ENCODE data around the gene SAP30BP.

The SAP30BP gene

DNA sequence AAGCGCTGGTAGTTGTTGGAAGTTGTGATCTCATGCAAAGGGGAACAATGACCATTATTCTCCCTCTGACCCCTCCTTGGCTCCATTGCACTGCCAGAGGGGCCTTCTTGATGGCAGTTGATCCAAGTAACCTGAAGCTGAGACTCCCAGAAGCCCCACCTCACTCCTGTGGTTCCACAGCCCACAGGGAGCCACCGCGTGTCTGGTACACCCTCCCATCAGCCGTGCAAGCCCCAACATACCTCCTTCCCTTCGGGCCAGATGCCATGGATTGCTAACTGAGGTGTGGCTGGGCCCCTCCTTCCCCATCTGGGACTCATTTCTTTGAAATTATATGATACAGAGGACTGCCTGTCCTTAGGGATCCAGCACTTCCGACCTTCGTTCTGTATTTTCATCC, 17.8 kb downstream of the SAP30BP start:
- DNase-seq (ENCODE audit: insufficient read length, low spot score): no peak
- FAIRE-seq: no peak
- no peak for TF ChIP-seq CTCF (IDR thresholded peaks at IDR 0.05; ENCODE audit: insufficient read depth, missing control alignments)

- DNase-seq (ENCODE audit: insufficient read length, low spot score) (no peak), FAIRE-seq (no peak)
- no peak for TF ChIP-seq CTCF (IDR thresholded peaks at IDR 0.05; ENCODE audit: insufficient read depth, missing control alignments)
Measured at GRCh38 chr17:75685499-75685898, 18.4 kb downstream of the SAP30BP start.

- no peak for TF ChIP-seq CTCF (IDR thresholded peaks at IDR 0.05; ENCODE audit: insufficient read depth, missing control alignments)
- DNase-seq (ENCODE audit: insufficient read length, low spot score): no peak
- no peak for FAIRE-seq
Measured at GRCh38 chr17:75688209-75688825, 21.2 kb downstream of the SAP30BP start.

DNA sequence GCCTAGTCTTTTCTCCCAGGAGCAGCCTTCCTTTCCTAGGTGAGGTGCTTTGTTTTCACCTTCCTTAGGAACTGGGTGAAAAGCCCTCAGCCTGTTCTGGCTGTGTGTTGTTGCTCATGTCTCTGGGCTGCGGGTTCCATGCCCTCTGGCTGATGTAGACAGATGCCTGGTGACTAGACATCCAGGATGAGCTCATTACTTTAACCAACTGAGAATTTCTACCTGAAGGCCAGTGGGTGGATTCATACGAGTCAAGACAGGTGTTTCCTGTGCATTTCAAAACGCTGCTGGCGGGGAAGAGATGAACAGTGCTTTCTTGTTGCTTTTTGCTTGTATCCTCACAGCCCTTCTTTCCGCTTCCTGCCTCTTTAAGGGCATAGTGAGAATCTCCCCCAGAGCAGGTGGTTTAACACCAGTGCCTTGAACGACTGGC, 22.3 kb downstream of the SAP30BP start:
- FAIRE-seq (no peak), DNase-seq (ENCODE audit: insufficient read length, low spot score) (no peak)
- TF ChIP-seq CTCF (IDR thresholded peaks at IDR 0.05; ENCODE audit: insufficient read depth, missing control alignments): no peak

DNA sequence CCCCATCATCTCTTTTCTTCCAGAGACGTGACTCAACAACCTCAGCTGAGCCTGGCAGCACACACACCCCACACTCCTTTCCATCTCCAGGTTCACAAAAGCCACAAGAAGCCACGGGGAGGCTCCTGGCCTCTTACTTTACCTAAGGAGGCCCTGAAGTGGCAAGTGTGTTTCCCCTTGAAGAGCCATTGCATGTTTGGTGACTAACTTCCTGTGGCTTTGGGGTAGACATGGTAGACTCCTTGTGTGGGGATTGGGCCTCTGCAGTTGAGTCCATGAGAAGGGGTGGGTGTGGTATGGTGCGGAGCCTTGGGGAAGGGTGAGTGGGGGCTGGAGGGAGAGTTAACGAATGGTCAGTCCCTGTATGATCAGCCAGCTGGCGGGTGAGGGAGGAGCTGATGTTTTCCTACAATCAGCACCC, 24.2 kb downstream of the SAP30BP start:
- DNase-seq (ENCODE audit: insufficient read length, low spot score) (no peak), FAIRE-seq (no peak)
- no peak for TF ChIP-seq CTCF (IDR thresholded peaks at IDR 0.05; ENCODE audit: insufficient read depth, missing control alignments)

- DNase-seq (ENCODE audit: insufficient read length, low spot score): no peak
- no peak for TF ChIP-seq CTCF (IDR thresholded peaks at IDR 0.05; ENCODE audit: insufficient read depth, missing control alignments)
- FAIRE-seq: no peak
Measured at GRCh38 chr17:75691801-75692626, 24.9 kb downstream of the SAP30BP start.

DNA sequence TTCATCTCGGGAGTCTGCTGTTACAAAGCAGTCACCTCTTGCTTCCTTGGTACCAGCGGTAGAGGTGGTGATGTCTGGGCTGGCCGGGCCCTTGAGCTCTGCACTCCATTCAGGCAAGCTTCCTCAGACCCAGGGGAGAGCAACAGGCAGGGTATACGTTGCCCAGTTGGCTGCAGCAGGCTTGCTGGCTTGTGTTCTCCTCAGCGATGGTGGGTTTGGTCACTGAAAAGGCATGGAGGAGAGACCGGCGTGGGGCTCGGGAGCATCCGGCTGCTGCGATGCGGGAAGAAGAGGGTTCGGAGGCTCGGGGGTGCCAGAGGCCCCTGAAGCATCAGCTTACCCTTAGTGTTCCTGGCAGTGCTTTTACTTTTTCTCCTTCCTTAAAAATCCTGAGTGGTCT, 25.8 kb downstream of the SAP30BP start:
- DNase-seq (ENCODE audit: insufficient read length, low spot score): no peak
- no peak for TF ChIP-seq CTCF (IDR thresholded peaks at IDR 0.05; ENCODE audit: insufficient read depth, missing control alignments)
- no peak for FAIRE-seq
